ENCODE data around the gene UROC1.

UROC1 gene

DNA sequence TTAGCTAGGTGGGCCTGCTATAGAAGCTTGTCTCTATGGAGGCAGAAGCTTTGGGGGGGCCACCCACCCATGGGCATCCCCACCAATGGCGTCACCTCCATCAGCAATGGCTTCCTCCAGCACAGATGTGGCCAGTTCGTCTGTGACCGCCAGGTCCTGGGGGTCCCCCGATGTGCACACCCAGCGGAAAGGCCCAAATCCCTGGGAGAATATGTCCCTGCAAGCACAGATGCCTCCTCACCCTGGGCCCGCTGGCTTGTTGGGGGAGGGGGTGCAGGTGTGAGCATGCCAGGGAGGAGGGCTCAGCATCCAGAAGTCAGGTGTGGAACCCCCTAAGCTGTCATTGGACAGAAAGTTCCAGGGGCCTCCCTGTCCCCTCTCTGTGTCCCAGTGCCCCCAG, 19.6 kb downstream of the UROC1 start:
- no peak for DNase-seq (ENCODE audit: extremely low read depth in 1 of 2, low read depth in 1 of 2)

DNA sequence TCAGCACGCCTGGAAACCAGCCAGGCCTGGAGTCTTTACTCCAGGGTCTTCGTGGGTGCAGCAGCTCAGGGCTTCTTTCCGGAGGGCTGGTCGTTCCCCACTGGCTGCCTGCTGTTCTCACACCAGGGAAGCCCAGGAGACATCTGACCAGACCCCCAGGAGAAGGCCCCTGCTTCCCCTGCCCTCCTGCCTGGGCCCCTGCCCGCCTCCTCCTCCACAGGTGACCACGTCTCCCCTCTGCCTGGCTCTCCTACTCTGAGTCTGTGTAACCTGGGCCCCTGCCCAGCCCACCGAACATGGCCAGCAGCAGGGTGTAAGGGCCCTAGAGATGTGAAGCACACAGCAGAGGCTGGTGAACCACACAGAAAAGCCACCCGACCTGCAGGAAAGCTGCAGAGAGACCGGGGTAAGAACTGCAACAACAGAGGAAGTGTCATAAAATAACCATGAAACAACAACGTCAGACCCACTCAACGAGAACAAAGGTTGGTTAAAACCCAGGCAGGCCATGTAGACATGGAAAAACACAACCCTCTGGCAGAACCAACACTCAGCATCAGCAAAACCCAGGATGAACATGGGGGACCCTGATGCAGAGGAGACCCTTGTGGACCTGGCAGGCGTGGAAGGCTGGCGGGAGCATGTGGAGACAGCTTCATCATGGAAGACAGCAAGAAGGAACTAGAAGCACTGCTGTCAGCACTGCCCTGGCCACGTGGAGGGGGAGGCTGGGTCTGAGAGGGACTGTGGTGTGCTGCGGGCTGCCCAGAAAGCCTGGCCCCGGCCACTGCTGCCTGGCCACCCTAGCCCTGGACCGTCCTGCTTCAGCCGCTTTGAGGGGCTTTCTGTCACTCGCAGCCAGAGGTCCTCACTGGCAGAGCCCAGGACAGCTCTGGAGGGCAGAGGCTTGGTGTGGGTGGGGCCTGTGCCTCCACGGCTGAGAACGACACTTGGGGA, 20.4 kb downstream of the UROC1 start:
- no peak for DNase-seq (ENCODE audit: extremely low read depth in 1 of 2, low read depth in 1 of 2)

DNA sequence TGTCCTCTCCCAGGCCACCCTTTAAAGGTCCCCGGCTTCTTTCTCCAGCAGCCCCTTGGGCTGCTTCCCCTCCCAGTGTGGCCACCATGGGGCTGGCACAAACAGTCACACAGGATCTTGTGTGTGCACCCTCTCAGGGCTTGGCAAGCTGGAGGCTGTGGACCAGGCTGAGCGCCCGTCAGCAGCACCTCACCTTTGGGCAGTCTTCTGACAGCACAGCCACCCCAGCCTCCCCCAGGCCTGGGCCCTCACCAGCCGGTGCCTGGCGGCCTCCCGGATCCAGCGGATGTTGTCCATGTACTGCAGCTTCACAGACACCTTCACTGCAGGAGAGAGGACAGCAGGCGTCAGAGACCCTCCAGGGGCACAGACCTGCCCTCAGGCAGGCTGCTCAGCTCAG, 21.8 kb downstream of the UROC1 start:
- DNase-seq (ENCODE audit: extremely low read depth in 1 of 2, low read depth in 1 of 2), result no peak

DNA sequence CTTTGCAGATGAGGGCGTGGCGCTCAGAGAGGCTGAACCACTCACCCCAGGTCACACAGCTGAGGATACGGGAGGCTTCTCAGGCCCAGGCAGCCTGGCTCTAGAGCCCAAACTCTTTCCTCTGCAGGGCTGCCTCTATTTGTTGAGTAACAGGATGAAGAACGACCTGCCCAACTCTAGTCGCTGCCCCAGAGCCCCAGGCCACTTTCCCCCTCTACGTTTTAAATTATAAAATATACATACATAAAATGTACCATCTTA, 22.7 kb downstream of the UROC1 start:
- DNase-seq (ENCODE audit: extremely low read depth in 1 of 2, low read depth in 1 of 2), result no peak

DNA sequence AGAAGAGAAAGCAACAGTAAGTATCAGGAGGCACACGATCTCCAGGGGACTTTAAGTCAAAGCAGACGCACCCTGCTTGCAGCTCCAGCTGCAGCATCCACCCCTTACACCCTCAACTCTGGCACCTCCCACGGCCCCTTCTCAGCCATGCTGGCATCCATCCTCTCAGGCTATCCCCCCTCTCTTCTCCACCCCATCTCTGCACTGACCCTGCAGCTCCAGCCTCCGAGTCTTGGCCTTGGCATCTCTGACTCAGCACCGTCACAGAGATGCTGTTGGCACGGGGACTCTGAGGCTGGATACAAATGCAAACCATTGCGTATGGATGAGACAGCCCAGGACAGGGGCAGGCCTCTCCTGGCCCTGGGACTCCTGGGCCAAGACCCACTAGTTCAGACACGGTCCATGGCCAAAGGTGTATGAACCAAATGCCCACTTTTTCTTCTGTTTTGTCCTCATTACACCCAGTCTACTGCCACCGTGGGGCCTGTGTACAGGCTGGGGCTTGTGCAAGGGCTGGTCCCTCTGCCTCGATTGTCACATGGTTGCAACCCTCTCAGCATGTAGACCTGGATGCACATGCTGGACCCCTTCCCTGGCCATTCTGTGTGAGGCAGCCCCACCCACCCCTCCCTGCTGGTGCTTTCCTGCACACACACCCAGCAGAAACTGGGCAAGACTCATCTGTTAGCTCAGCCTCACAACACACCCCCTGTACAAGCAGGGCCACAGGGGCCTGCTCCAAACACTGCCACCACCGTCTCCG, 23.2 kb downstream of the UROC1 start:
- DNase-seq (ENCODE audit: extremely low read depth in 1 of 2, low read depth in 1 of 2), result no peak

DNA sequence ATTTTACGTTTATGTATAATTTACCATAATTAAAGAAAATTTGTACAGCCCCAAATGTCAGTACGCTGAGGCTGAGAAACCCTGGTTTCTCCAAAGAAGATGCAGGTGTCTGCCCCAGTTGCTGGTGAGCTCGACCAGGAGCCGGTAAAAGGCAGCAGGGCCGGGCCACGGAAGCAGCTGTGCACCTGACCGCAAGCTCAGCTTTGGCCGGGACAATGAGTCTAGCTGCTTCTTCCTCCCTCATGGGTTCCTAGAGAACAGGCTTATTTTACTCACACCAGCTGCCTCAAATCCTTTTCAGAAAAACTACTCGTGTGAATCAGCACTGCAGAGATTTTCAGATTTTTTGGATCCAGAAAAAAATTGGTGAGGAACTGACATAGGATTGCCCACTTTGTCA, 23.8 kb downstream of the UROC1 start:
- no peak for DNase-seq (ENCODE audit: extremely low read depth in 1 of 2, low read depth in 1 of 2)

DNA sequence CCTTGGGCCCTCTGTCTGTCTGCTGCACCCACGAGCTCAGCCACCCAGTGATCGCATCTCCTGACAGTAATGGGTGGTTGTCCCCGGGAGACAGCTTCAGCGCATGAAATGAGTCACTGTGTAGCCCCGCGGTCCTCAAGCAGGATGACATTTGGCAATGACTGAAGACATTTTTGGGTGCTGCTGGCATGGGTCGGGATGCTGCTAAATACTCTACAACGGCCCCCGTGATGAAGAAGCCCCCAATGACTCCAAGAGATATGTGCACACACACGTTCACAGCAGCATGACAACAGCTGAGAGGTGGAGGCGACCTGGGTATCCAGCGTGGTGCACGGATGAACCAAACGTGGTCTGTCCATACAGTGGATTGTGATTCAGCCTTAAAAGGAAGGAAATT, 24.5 kb downstream of the UROC1 start:
- DNase-seq (ENCODE audit: extremely low read depth in 1 of 2, low read depth in 1 of 2), result no peak

DNA sequence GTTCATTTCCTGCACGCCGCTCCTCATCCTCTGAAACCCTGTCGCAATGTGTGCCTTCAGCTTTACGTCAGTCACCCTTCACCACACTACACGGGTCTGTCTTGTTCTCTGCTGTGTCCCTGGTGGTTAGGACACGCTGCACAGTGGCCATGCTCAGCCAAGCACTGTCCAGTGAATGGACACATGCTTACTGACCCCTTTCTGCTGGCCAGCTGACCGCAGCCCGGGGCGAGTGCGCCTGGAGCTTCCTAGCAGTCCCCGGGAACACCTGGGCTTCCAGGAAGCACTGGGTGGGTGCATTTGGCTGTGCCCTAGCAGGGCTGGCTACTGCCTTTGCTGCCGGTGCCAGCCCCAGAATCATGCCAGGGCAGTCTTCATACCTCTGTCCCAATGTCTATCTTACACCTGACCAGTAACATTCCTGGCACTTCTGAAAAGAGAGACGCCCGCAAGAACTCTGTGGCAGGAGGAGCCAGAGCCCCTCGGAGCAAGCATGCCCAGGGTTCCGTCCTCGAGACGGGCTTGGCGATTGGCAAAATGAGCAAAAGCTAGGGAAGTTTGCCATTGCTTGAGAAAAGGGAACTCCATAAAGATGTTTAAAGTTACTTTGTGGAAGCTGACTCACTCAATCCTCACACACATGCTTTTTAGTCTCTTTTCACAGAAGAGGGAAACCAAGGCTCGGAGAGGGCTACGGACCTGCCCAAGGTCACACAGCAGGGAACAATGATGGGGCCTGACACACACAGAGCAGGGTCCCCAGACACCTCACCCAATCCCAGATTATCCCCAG, 26.2 kb downstream of the UROC1 start:
- no peak for DNase-seq (ENCODE audit: extremely low read depth in 1 of 2, low read depth in 1 of 2)

DNA sequence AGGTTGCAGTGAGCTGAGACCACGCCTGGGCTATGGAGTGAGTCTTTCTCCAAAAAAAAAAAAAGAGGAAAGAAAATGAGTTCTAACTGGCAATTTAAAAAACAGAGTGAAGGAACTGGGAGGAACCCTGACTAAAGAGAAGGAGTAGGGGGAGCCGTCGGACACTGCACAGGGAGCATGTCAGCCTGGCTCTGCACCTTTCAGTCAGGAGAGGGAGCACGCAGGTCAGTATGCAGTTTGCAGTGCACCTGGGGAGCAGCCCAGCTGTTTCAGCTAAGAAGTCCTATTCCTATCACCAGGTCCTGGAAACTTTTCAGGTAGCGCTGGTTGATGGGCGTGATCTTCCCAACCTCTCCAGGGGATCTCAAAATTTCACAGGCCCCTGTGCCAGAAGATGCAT, 27.0 kb downstream of the UROC1 start:
- DNase-seq (ENCODE audit: extremely low read depth in 1 of 2, low read depth in 1 of 2), result no peak

DNA sequence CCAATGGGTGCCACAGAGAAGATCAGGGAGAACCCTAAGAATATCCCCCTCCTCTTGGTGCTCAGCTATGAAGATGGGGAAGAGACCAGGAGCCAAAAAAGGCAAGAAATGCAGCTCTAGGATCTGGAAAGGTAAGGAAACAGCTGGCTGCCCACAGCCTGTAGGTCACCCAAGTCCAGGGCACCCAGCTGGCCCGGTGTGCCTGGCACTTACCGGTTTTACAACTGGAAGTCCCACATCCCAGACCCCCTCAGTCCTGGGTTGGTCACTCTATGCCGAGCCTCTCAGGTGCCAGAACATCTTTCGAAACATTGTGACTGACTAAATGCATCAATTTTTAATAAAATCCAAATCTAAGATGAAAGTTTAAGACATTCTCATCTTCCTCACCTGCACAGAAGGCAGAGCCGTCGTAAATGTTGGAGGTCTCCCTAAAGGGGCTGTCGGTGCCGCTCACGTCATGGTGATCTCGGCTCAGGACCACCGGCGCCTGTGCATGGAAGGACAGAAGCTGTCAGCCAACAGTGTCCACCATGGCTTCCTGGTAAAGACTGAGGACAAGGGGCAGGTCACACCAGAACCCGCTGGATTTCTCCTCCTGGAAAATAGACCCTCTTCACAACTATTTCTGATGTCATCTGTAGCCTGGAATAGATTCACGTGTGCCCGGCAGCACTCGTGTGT, 28.5 kb downstream of the UROC1 start:
- no peak for DNase-seq (ENCODE audit: extremely low read depth in 1 of 2, low read depth in 1 of 2)

DNA sequence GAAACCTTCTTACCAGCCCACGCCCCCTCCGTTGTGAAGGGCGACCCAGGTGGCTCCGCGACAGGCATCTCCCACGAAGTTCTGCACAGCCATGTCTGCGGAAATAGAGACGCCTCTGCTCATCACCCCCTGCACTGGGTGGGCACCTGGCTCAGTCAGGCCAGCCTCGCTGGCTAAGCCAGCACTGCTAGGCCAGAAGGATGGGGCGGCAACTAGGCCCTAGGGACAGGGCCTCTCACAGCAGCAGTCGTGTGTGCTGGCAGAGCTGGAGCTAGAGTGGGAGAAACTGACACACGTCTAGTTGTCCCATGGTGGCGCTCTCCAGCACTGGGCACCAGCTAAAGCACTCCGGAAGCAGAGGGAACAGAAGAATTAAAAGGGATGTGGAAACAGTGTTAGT, 29.4 kb downstream of the UROC1 start:
- no peak for DNase-seq (ENCODE audit: extremely low read depth in 1 of 2, low read depth in 1 of 2)

DNA sequence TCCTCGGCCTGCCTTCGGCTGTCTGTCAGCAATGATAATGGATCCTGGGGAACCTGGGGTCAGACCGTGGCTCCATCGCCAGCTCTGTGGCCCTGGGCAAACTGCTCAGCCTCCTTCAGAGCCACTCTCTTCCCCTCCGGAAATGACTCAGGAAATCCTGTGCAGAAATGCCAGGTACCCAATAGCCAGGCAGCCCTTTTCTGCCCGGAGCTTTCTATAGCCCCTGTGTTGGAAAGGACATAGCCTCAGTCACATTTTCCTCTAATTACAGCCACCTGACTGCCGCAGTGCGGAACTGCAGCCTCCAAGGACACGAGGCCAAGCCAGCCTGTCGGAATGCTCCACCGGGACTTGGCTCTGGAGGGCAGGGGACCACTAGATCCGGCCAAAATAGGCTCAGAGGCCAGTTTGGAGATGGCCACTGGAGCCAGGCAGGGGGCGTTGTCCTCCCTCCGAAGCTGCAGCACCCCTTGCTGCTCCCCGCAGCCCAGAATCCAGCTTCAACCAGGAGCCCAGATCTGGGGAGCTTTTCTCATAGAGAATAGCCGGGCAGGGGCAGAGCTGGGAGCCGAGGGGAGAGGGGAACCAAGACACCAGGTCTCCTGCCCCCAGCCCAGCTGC, 30.3 kb downstream of the UROC1 start:
- no peak for DNase-seq (ENCODE audit: extremely low read depth in 1 of 2, low read depth in 1 of 2)

DNA sequence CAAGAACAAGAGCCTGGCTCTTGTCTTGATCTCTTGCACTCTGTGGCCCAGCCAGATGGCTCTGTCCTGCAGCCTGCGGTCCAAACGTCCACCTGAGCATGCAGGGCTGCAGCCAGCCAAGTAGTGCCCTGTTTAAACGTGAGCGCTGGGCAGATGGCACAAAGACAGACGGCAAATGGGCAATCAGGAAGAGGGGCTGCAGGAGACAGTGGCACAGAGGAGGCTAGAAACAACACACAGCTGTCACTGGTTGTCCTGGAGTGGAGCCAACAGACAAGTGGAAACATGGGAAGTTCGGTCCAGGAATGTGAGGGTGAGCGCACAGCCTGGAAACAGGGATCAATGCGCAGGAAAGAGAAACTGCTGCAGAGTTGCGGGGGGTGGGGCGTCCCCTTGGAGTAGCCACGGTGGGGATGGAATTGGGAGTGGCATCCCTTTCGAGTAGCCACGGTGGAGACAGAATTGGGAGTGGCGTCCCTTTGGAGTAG, 31.2 kb downstream of the UROC1 start:
- DNase-seq (ENCODE audit: extremely low read depth in 1 of 2, low read depth in 1 of 2), result no peak

DNA sequence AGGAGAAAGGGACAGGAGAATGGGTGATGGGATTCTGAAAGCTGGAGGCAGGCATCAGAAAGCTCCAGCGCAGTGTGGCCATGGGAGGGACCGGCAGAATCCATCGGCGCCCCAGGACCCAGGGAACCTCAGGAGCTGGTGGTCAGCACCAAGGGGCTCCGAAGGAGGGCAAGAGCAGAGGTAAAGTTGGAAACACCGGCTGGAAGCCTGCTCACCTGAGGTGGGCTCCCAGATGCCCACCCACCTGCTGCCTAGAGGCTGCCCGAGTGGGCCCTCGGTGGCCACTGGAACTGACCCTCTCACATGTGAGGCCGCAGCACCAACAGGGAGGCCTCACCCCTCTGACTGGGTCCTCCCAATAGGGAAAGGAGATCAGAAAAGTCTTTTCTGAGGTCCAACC, 31.6 kb downstream of the UROC1 start:
- no peak for DNase-seq (ENCODE audit: extremely low read depth in 1 of 2, low read depth in 1 of 2)

DNA sequence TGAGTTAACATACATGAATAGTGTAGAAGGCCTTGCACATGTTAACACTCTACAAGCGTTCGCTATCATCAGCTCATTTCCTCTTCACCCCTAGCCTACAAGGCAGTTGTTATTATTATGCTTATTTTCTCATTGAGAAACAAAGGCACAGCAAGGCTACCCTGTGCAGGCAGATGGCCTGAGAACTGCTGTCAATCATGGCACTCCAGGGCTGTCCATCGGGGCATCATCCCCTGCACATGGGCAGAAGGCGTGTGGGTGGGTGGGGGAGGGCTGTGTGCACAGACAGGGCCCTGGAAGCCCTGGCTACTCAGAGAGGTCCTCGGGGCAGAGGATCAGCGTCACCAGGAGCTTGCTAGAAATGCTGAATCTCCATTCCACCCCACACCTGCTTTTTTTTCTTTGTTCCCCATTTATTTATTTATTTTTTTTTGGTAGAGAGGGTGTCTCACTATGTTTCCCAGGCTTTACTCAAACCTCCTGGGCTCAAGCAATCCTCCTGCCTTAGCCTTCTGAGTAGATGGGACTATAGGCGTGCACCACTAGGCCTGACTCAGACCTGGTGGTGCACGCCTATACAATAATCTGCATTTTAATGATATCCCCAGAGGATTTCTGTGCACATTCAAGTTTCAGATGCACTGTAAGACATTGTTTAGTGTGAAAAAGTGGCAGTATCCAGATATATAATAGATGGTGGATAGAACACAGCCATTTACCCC, 32.2 kb downstream of the UROC1 start:
- no peak for DNase-seq (ENCODE audit: extremely low read depth in 1 of 2, low read depth in 1 of 2)

DNA sequence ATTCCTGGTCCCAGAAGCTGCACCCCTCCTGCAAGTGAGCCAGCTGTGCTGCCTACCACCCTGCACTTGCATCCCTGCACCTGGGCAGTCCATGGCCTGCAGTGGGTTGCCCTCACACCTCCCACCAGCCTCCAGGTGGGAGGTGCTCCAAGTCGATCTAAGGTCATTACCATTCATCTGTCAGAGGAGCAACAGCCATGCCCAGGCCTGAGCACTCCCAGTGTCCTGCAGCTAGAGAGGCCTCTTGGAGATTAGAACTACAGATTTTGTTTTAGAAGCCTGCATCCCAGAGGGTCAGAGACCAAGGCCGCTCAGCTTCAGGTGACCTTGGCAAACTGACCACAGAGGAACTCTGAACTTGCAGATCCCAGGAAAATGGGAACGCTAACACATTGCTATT, 32.9 kb downstream of the UROC1 start:
- no peak for DNase-seq (ENCODE audit: extremely low read depth in 1 of 2, low read depth in 1 of 2)

DNA sequence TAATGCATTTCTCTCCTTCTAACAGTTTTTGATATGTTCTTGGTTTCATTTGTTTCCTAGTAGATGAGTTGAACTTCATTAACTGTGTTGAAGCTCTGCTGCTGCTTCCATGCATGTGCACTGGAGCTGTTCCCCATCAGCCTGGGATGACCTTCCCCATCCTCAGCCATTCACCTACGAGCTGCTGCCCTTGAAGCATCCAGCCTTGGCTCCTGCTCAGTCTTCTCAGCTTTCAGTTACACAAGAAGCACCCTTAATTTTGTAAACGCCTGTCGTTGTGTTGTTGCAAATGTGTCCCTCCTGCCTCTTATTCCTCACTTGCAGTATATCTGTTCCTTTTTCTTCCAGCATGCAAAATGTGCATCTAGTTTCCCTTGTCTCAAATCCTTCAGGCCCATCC, 33.4 kb downstream of the UROC1 start:
- no peak for DNase-seq (ENCODE audit: extremely low read depth in 1 of 2, low read depth in 1 of 2)

DNA sequence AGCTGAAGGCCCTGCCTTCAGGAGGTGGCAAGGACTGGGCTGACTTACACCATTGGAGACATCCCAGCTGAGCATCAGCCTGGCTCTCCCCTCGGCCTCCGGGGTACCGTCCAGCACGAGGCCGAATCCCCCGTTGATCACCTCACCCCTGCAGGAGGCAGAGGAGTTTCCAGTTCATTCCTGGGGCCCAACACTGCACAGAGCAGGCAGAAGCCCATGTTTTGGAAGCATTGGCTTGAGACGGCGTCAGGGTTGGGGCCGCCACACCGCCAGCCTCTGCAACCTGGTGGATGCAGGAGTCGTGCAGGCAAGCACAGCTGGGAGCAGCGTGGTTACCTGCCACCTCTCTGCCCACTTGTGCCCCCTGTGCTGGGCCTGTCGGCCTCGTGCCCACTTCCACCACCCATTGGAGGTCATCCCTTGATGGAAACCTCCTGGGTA, 34.2 kb downstream of the UROC1 start:
- no peak for DNase-seq (ENCODE audit: extremely low read depth in 1 of 2, low read depth in 1 of 2)

DNA sequence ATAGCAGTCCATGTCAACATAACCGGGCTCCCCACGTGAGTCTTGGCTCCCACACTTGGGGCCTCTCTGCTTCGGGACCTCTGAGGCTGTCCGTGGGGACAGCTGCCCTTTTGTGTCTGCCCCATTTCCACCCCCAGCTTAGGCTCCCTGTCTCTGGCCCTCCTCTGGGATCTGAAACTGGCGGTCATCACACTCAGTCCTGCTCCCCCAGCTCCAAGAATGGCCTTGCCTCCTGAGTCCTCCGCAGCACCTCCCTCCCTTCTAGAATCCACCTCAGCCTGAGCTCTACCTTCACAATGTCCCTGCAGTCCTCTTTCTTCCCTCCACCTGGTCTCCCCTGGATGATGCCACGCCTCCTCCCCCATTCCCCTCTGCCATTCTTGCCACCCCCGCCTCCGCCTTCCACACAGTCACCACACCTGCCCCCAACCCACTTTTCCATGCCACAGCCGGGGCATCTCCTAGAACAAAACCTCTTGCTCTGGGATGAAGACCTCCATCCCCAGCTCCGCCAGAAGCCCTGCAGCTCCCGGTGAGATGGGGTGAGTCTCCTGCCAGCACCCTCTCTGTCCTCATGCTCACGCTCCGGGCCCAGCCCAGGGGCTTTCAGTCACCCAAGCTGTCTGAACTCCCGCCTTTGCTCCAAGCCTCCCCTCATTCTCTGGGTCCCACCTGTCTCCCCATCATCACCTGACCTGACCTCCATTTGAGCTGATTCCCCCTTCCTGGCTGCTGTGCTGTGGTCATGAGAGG, 34.9 kb downstream of the UROC1 start:
- no peak for DNase-seq (ENCODE audit: extremely low read depth in 1 of 2, low read depth in 1 of 2)
